GM12865 (cell line): ENCODE results near the gene PCIF1.

Source experiments
- DNase-seq: peaks from one replicate; pipeline ENCODE4 v3.0.0; 2010; ENCODE audit warnings: low read depth
- H3K4me3 ChIP-seq: 2 replicates; pipeline ENCODE4 v1.5.1; 2011; ENCODE audit warnings: mild to moderate bottlenecking, low read depth, low read length, control low read depth
- CTCF ChIP-seq: IDR thresholded peaks from 2 replicates; pipeline ENCODE4 v1.5.1; 2011; ENCODE audit warnings: low read length, control low read depth, low read depth, inconsistent platforms; ENCODE audit not compliant: insufficient read depth; ENCODE audit errors: missing control alignments

Gene PCIF1

GRCh38 chr20:45946149-45946970, 11.9 kb downstream of the PCIF1 start:
- no peak for TF ChIP-seq CTCF
- DNase-seq = no peak
- no peak overlapping the region for H3K4me3 ChIP-seq

- TF ChIP-seq CTCF = no peak
- DNase-seq = no peak
- no peak overlapping the region for H3K4me3 ChIP-seq
Measured at GRCh38 chr20:45947110-45947866, 12.8 kb downstream of the PCIF1 start.

GRCh38 chr20:45948261-45948733, 13.8 kb downstream of the PCIF1 start:
- no peak for DNase-seq
- no peak overlapping the region for H3K4me3 ChIP-seq
- no peak for TF ChIP-seq CTCF

- TF ChIP-seq CTCF = no peak
- no peak overlapping the region for H3K4me3 ChIP-seq
- no peak for DNase-seq
Measured at GRCh38 chr20:45948742-45949541, 14.5 kb downstream of the PCIF1 start.

- H3K4me3 ChIP-seq = no peak overlapping the region
- DNase-seq = no peak
- no peak for TF ChIP-seq CTCF
Measured at GRCh38 chr20:45949542-45950329, 15.3 kb downstream of the PCIF1 start.

GRCh38 chr20:45950330-45950646, 15.8 kb downstream of the PCIF1 start:
- H3K4me3 ChIP-seq = no peak overlapping the region
- no peak for TF ChIP-seq CTCF
- DNase-seq = no peak
